K562 (cell line): Measurements from ENCODE around the gene FBP1. TPM values are rescaled to one million over a fixed set of nuclear protein-coding genes. Genes with fewer than 3 reads are reported as not detected.

Experiments used
- ATAC-seq: fragments of 200-7000 bp; cut with Tn5 transposase; 3 replicates; pipeline ENCODE4 v1.9.1; 2020; ENCODE audit warnings: moderate library complexity
- BruUV-seq: library from RNA; stranded (reverse); fragments of 400-500 nt; replicated peaks from 2 replicates; lab custom pipeline; 2021; lab: Mats Ljungman, UMichigan
- CTCF ChIA-PET: fragments of 300-600 bp; formaldehyde crosslinking; extraction: SDS; loops from one replicate; lab custom pipeline; 2021; ENCODE audit warnings: low intra/inter-chr PET ratio; lab: Yijun Ruan, JAX
- POLR2A ChIA-PET: fragments of 300-600, 350-650 bp; sonication (Branson Sonifier 250); formaldehyde crosslinking; extraction: SDS; loops from one replicate; lab custom pipeline; 2021; ENCODE audit warnings: antibody characterized with exemption, inconsistent platforms; lab: Yijun Ruan, JAX
- DNase-seq, 4 experiments: peaks; one replicate each; pipeline versions ENCODE4 v3.0.0 to v3.0.0-alpha.2; 2011 to 2018; ENCODE audit warnings: low spot score in 3 of 4, mixed read lengths in 3 of 4; ENCODE audit errors: extremely low read depth in 1 of 4
- FAIRE-seq: peaks from 2 replicates; lab custom pipeline; 2011; peaks lifted over from hg19 to GRCh38; lab: Jason Lieb, UNC
- H2AFZ ChIP-seq: 2 replicates; pipeline ENCODE4 v1.6.0; 2011; ENCODE audit warnings: low read depth, low read length, control low read depth, inconsistent platforms
- H3K27ac ChIP-seq: fragments of 200-600 bp; 3 replicates; pipeline ENCODE4 v1.8.0; 2011; ENCODE audit warnings: low read depth, mild to moderate bottlenecking, control low read depth, inconsistent platforms, low read length, moderate library complexity, mixed read lengths; ENCODE audit errors: extremely low read depth
- H3K27me3 ChIP-seq, 2 experiments: fragments of 300-600 bp in 1 of 2; 2 replicates in 1 of 2; 3 replicates in 1 of 2; pipeline versions ENCODE4 v1.6.0 to v1.8.0; 2011; ENCODE audit warnings: inconsistent platforms in 2 of 2, low read length in 2 of 2, mild to moderate bottlenecking in 1 of 2, mixed read lengths in 1 of 2, moderate library complexity in 1 of 2; ENCODE audit not compliant: control insufficient read depth in 2 of 2, insufficient read depth in 2 of 2
- H3K36me3 ChIP-seq: fragments of 300-600 bp; 3 replicates; pipeline ENCODE4 v1.8.0; 2011; ENCODE audit warnings: mild to moderate bottlenecking, low read length, inconsistent platforms; ENCODE audit not compliant: control insufficient read depth, insufficient read depth
- H3K4me1 ChIP-seq, 2 experiments: fragments of 200-600 bp in 1 of 2; replicated peaks in 1 of 2; 2 replicates in 1 of 2; 3 replicates in 1 of 2; pipeline versions ENCODE4 v1.5.1 to v1.8.0; 2011; ENCODE audit warnings: inconsistent platforms in 2 of 2, low read length in 2 of 2, mild to moderate bottlenecking in 1 of 2, mixed read lengths in 1 of 2, moderate library complexity in 1 of 2; ENCODE audit not compliant: control insufficient read depth in 2 of 2, insufficient read depth in 2 of 2
- H3K4me2 ChIP-seq: 2 replicates; pipeline ENCODE4 v1.6.1; 2011; ENCODE audit warnings: low read length, control low read depth, inconsistent platforms, mixed read lengths; ENCODE audit not compliant: insufficient read depth
- H3K4me3 ChIP-seq: fragments of 200-600 bp; sonication (generic), shearing (Covaris generic); 2 replicates; pipeline ENCODE4 v1.5.1; 2016; ENCODE audit warnings: control low read depth, inconsistent platforms
- H3K79me2 ChIP-seq: fragments of 200-600 bp; 3 replicates; pipeline ENCODE4 v1.8.0; 2011; ENCODE audit warnings: low read length, inconsistent platforms; ENCODE audit not compliant: control insufficient read depth, insufficient read depth
- H3K9ac ChIP-seq, 2 experiments: 2 replicates each; pipeline versions ENCODE4 v1.6.0 to v1.6.1; 2011; ENCODE audit warnings: low read depth in 2 of 2, low read length in 2 of 2, control low read depth in 1 of 2, inconsistent platforms in 1 of 2, mild to moderate bottlenecking in 1 of 2, mixed read lengths in 1 of 2; ENCODE audit not compliant: insufficient read depth in 1 of 2
- H3K9me1 ChIP-seq: one replicate; pipeline ENCODE4 v1.6.0; 2011; ENCODE audit warnings: inconsistent platforms, mild to moderate bottlenecking, low read length, moderate library complexity; ENCODE audit not compliant: control insufficient read depth, insufficient read depth
- H3K9me3 ChIP-seq: replicated peaks from 2 replicates; pipeline ENCODE4 v1.5.1; 2011; ENCODE audit warnings: low read depth, low read length, inconsistent platforms; ENCODE audit not compliant: control insufficient read depth, insufficient read depth
- H4K20me1 ChIP-seq: replicated peaks from 2 replicates; pipeline ENCODE4 v1.6.1; 2011; ENCODE audit warnings: low read length, inconsistent platforms, mixed read lengths; ENCODE audit not compliant: control insufficient read depth, insufficient read depth
- DIDO1 ChIP-seq: fragments of 450-650 bp; IDR thresholded peaks from 2 replicates; pipeline ENCODE4 v1.6.1; 2016; ENCODE audit warnings: low read depth, missing biosample characterization, missing genetic modification characterization
- ESRRA ChIP-seq: fragments of 450-650 bp; IDR thresholded peaks from 2 replicates; pipeline ENCODE4 v1.6.1; 2014; ENCODE audit warnings: low read depth, mild to moderate bottlenecking, moderate library complexity, borderline replicate concordance
- FOXA3 ChIP-seq, 2 experiments: fragments of 450-650 bp in 1 of 2; sonication (generic) in 1 of 2; formaldehyde crosslinking; IDR thresholded peaks in 1 of 2; conservative IDR thresholded peaks in 1 of 2; 2 replicates each; pipeline versions ENCODE4 v1.4.0 to v1.8.0; 2020 to 2022; ENCODE audit warnings: mild to moderate bottlenecking in 2 of 2, missing genetic modification reagents in 1 of 2
- ILK ChIP-seq: fragments of 450-650 bp; IDR thresholded peaks from 2 replicates; pipeline ENCODE4 v1.6.1; 2016; ENCODE audit warnings: missing genetic modification characterization, low read depth, mild to moderate bottlenecking, missing compliant biosample characterization, moderate library complexity, borderline replicate concordance
- JUNB ChIP-seq: fragments of 450-650 bp; formaldehyde crosslinking; conservative IDR thresholded peaks from 2 replicates; pipeline ENCODE4 v1.4.0; 2020; ENCODE audit warnings: mild to moderate bottlenecking
- KDM2B ChIP-seq: fragments of 250-450 bp; sonication (Bioruptor Pico); IDR thresholded peaks from 2 replicates; pipeline ENCODE4 v1.8.0; 2021; ENCODE audit warnings: mild to moderate bottlenecking, moderate library complexity
- NR2F6 ChIP-seq: fragments of 450-650 bp; formaldehyde crosslinking; IDR thresholded peaks from 2 replicates; pipeline ENCODE4 v1.4.0; 2020; ENCODE audit warnings: mild to moderate bottlenecking
- POLR3A ChIP-seq: IDR thresholded peaks from 2 replicates; pipeline ENCODE4 v1.6.1; 2011; ENCODE audit warnings: borderline replicate concordance, mild to moderate bottlenecking, moderate library complexity; ENCODE audit not compliant: insufficient read length, insufficient read depth; ENCODE audit errors: extremely low read depth
- PTBP1 ChIP-seq: fragments of 200-400 bp; formaldehyde crosslinking; IDR thresholded peaks from 2 replicates; pipeline ENCODE4 v1.6.1; 2017; ENCODE audit warnings: low read depth, low read length
- ZNF274 ChIP-seq: IDR thresholded peaks from 2 replicates; pipeline ENCODE4 v1.6.1; 2011; ENCODE audit warnings: low read depth, mild to moderate bottlenecking, low read length, moderate library complexity, borderline replicate concordance
- ZNF668 ChIP-seq: fragments of 250-450 bp; sonication (Bioruptor Pico); IDR thresholded peaks from 2 replicates; pipeline ENCODE4 v1.8.0; 2022; ENCODE audit warnings: mild to moderate bottlenecking, inconsistent platforms
- WGBS: fragments of 100-300 bp; shearing (Covaris generic); methylation state at CpG from one replicate; pipeline ENCODE4 v1.1.6; 2016; ENCODE audit warnings: low coverage, mixed read lengths; ENCODE audit not compliant: insufficient coverage; ENCODE audit errors: missing lambda C conversion rate; 5-methylcytosine and 5-hydroxymethylcytosine counted together
- in situ Hi-C: fragments of 300-500 bp; cut with MboI; formaldehyde crosslinking; loops from 4 replicates; pipeline ENCODE4 v1.15.0; 2018; ENCODE audit warnings: inconsistent platforms, mixed read lengths
- intact Hi-C: fragments of 100-400 bp; cut with micrococcal nuclease; formaldehyde crosslinking; loops from 2 replicates; pipeline ENCODE4 v1.14.2; 2022
- polyA plus RNA-seq, 8 experiments: library from polyadenylated mRNA; depleted of rRNA in 4 of 8; stranded (reverse) in 5 of 8; unstranded in 3 of 8; fragments of >200 nt; fragmentation: Nextera tagmentation in 2 of 8; fragmentation: Illumina TruSeq in 1 of 8; extraction: Ambion mirVana in 2 of 8; extraction: Trizol in 1 of 8; gene quantifications; 2 replicates each; pipeline versions ENCODE4 v1.2.1 to v1.2.3, GENCODE V29; 2011 to 2014; ENCODE audit warnings: inconsistent platforms in 1 of 8, missing spikeins in 1 of 8
- total RNA-seq, 7 experiments: library from RNA; depleted of rRNA in 6 of 7; stranded (reverse); fragments of >200 nt in 6 of 7; fragmentation: Illumina TruSeq in 2 of 7; extraction: Trizol in 2 of 7; gene quantifications; 2 replicates each; pipeline versions ENCODE4 v1.2.1 to v1.2.3, GENCODE V29; 2011 to 2021; ENCODE audit warnings: low replicate concordance in 1 of 7
- TF ChIP-seq, protein P1 (sequence below): sonication (generic); formaldehyde crosslinking; IDR thresholded peaks from 2 replicates; pipeline ENCODE4 v1.8.1; 2023; ENCODE audit warnings: missing genetic modification reagents, mild to moderate bottlenecking, borderline replicate concordance
- TF ChIP-seq, protein P2 (sequence below): IDR thresholded peaks from 2 replicates; pipeline ENCODE4 v1.6.1; 2016; ENCODE audit warnings: missing genetic modification characterization, missing compliant biosample characterization
- TF ChIP-seq, protein P3 (sequence below): fragments of 450-650 bp; IDR thresholded peaks from one replicate; pipeline ENCODE4 v1.6.1; 2018; ENCODE audit warnings: mild to moderate bottlenecking, moderate library complexity; ENCODE audit not compliant: partially characterized antibody

Gene FBP1
- total and polyA plus RNA-seq, 9 of the 15 experiments (the other 6 are each of a cell fraction or from before 2014, with no cell fraction given), result 0.24 TPM; not detected in 8

DNA sequence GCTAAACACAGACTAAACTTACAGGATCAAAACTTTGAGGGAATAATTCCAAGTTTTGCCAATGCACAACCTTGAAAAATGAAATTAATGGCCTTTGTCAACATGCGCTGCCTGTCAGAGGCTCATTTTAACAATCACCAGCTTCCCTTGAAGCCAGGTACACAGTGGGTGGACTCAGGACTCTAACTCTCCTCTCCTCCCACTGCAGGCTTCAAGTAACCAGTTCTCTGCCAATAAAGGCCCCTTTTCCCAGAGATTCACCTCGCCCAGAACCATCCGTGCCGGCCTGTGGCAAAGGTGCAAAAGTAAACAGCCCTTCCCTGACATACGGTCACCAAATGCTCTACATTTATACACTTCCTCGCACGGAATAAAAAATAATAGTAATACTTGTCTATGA lies 27.2 kb downstream of the FBP1 start:
- FAIRE-seq (no peak), DNase-seq (no peak), ATAC-seq (no peak)
- Histone ChIP-seq H3K9ac (no peak overlapping the region), H3K4me1 (no peaks in the 10 kb centered on the region), H3K36me3 (no peaks in the 10 kb centered on the region), H3K9me3 (no peaks in the 10 kb centered on the region), H3K4me2 (no peak overlapping the region), H3K27me3 (peaks cover 17 to 51% of the 10 kb centered on the region in 2 experiments; a peak in 4 of 5 replicates), H4K20me1 (no peaks in the 10 kb centered on the region), H3K79me2 (no peaks in the 10 kb centered on the region), H3K4me3 (no peak overlapping the region), H3K9me1 (no peaks in the 10 kb centered on the region), H3K27ac (no peak overlapping the region), H2AFZ (no peak overlapping the region)
- in situ Hi-C loops, result no loop called here
- POLR2A ChIA-PET, result no interaction called here
- CTCF ChIA-PET, result no interaction called here
- WGBS, result 11% methylated on average over 7 of the region's 7 CpGs
- TF ChIP-seq ZNF274, result no peak
- no peak for TF ChIP-seq NR2F6 (CRISPR knock-in tag)
- TF ChIP-seq ILK, result no peak
- TF ChIP-seq DIDO1 (tag), result no peak
- TF ChIP-seq PTBP1, result no peak
- TF ChIP-seq KDM2B (CRISPR knock-in tag), result no peak
- no peak for TF ChIP-seq JUNB (CRISPR knock-in tag)
- TF ChIP-seq ZNF668 (CRISPR knock-in tag), result no peak
- TF ChIP-seq, protein P1, sequence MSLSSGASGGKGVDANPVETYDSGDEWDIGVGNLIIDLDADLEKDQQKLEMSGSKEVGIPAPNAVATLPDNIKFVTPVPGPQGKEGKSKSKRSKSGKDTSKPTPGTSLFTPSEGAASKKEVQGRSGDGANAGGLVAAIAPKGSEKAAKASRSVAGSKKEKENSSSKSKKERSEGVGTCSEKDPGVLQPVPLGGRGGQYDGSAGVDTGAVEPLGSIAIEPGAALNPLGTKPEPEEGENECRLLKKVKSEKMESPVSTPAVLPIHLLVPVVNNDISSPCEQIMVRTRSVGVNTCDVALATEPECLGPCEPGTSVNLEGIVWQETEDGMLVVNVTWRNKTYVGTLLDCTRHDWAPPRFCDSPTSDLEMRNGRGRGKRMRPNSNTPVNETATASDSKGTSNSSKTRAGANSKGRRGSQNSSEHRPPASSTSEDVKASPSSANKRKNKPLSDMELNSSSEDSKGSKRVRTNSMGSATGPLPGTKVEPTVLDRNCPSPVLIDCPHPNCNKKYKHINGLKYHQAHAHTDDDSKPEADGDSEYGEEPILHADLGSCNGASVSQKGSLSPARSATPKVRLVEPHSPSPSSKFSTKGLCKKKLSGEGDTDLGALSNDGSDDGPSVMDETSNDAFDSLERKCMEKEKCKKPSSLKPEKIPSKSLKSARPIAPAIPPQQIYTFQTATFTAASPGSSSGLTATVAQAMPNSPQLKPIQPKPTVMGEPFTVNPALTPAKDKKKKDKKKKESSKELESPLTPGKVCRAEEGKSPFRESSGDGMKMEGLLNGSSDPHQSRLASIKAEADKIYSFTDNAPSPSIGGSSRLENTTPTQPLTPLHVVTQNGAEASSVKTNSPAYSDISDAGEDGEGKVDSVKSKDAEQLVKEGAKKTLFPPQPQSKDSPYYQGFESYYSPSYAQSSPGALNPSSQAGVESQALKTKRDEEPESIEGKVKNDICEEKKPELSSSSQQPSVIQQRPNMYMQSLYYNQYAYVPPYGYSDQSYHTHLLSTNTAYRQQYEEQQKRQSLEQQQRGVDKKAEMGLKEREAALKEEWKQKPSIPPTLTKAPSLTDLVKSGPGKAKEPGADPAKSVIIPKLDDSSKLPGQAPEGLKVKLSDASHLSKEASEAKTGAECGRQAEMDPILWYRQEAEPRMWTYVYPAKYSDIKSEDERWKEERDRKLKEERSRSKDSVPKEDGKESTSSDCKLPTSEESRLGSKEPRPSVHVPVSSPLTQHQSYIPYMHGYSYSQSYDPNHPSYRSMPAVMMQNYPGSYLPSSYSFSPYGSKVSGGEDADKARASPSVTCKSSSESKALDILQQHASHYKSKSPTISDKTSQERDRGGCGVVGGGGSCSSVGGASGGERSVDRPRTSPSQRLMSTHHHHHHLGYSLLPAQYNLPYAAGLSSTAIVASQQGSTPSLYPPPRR (CRISPR knock-in tag), result no peak
- TF ChIP-seq, protein P2, sequence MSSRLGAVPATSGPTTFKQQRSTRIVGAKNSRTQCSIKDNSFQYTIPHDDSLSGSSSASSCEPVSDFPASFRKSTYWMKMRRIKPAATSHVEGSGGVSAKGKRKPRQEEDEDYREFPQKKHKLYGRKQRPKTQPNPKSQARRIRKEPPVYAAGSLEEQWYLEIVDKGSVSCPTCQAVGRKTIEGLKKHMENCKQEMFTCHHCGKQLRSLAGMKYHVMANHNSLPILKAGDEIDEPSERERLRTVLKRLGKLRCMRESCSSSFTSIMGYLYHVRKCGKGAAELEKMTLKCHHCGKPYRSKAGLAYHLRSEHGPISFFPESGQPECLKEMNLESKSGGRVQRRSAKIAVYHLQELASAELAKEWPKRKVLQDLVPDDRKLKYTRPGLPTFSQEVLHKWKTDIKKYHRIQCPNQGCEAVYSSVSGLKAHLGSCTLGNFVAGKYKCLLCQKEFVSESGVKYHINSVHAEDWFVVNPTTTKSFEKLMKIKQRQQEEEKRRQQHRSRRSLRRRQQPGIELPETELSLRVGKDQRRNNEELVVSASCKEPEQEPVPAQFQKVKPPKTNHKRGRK (tag), result no peak
- TF ChIP-seq FOXA3 (CRISPR knock-in tag; conservative IDR thresholded peaks at IDR 0.05 in 1 of 2, IDR thresholded peaks at IDR 0.05 in 1 of 2), result no peak
- no peak for TF ChIP-seq POLR3A
- TF ChIP-seq, protein P3, sequence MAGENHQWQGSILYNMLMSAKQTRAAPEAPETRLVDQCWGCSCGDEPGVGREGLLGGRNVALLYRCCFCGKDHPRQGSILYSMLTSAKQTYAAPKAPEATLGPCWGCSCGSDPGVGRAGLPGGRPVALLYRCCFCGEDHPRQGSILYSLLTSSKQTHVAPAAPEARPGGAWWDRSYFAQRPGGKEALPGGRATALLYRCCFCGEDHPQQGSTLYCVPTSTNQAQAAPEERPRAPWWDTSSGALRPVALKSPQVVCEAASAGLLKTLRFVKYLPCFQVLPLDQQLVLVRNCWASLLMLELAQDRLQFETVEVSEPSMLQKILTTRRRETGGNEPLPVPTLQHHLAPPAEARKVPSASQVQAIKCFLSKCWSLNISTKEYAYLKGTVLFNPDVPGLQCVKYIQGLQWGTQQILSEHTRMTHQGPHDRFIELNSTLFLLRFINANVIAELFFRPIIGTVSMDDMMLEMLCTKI, result no peak
- no peak for TF ChIP-seq ESRRA
- intact Hi-C loops, result no loop called here
- BruUV-seq, result no TSS peak
